H9 (cell line): Measurements from ENCODE around the gene MED23. TPM values are rescaled to one million over a fixed set of nuclear protein-coding genes. Genes with fewer than 3 reads are reported as not detected.

Experiments used
- DNase-seq: peaks from one replicate; pipeline ENCODE4 v3.0.0-alpha.2; 2017
- H2AFZ ChIP-seq: one replicate; pipeline ENCODE4 v1.6.1; 2013; ENCODE audit warnings: mild to moderate bottlenecking, low read length, control low read depth, moderate library complexity
- H2AK5ac ChIP-seq: 2 replicates; pipeline ENCODE4 v1.6.1; 2013; ENCODE audit warnings: low read length, control low read depth, mixed read lengths; ENCODE audit not compliant: insufficient read length
- H2BK120ac ChIP-seq: one replicate; pipeline ENCODE4 v1.6.1; 2013; ENCODE audit warnings: low read depth, mild to moderate bottlenecking, low read length, control low read depth, inconsistent platforms; ENCODE audit not compliant: poor library complexity, severe bottlenecking
- H2BK12ac ChIP-seq: 2 replicates; pipeline ENCODE4 v1.6.1; 2013; ENCODE audit warnings: low read length, control low read depth, mixed read lengths, low read depth; ENCODE audit not compliant: insufficient read length
- H2BK15ac ChIP-seq: 2 replicates; pipeline ENCODE4 v1.6.1; 2013; ENCODE audit warnings: low read depth, low read length, control low read depth
- H2BK20ac ChIP-seq: one replicate; pipeline ENCODE4 v1.6.1; 2013; ENCODE audit warnings: low read depth, mild to moderate bottlenecking, low read length, control low read depth, inconsistent platforms; ENCODE audit not compliant: poor library complexity, severe bottlenecking
- H2BK5ac ChIP-seq: 2 replicates; pipeline ENCODE4 v1.6.1; 2013; ENCODE audit warnings: low read length, control low read depth, mixed read lengths; ENCODE audit not compliant: insufficient read length
- H3K14ac ChIP-seq: 2 replicates; pipeline ENCODE4 v1.6.1; 2013; ENCODE audit warnings: low read length, control low read depth; ENCODE audit not compliant: insufficient read depth
- H3K18ac ChIP-seq: 2 replicates; pipeline ENCODE4 v1.6.1; 2013; ENCODE audit warnings: low read depth, mild to moderate bottlenecking, mixed read lengths, low read length, control low read depth; ENCODE audit not compliant: insufficient read length
- H3K23ac ChIP-seq: 2 replicates; pipeline ENCODE4 v1.6.1; 2013; ENCODE audit warnings: low read length, control low read depth, mixed read lengths, low read depth; ENCODE audit not compliant: insufficient read length
- H3K23me2 ChIP-seq: 2 replicates; pipeline ENCODE4 v1.6.1; 2013; ENCODE audit warnings: low read depth, mild to moderate bottlenecking, mixed read lengths, low read length, control low read depth; ENCODE audit not compliant: insufficient read length, poor library complexity, severe bottlenecking
- H3K27ac ChIP-seq: 2 replicates; pipeline ENCODE4 v1.5.1; 2013; ENCODE audit warnings: low read length, control low read depth, mixed read lengths, low read depth; ENCODE audit not compliant: insufficient read length
- H3K27me3 ChIP-seq: 2 replicates; pipeline ENCODE4 v1.6.1; 2013; ENCODE audit warnings: low read length, control low read depth, inconsistent platforms; ENCODE audit not compliant: insufficient read depth
- H3K4ac ChIP-seq: 2 replicates; pipeline ENCODE4 v1.6.1; 2013; ENCODE audit warnings: low read depth, mild to moderate bottlenecking, control low read depth, inconsistent platforms, low read length, moderate library complexity
- H3K4me1 ChIP-seq: 2 replicates; pipeline ENCODE4 v1.6.1; 2013; ENCODE audit warnings: low read length, control low read depth, inconsistent platforms; ENCODE audit not compliant: insufficient read depth
- H3K4me2 ChIP-seq: 2 replicates; pipeline ENCODE4 v1.6.1; 2013; ENCODE audit warnings: low read length, control low read depth, mixed read lengths; ENCODE audit not compliant: insufficient read length, insufficient read depth
- H3K56ac ChIP-seq: 2 replicates; pipeline ENCODE4 v1.6.1; 2013; ENCODE audit warnings: low read depth, mild to moderate bottlenecking, mixed read lengths, low read length, control low read depth; ENCODE audit not compliant: insufficient read length
- H3K79me1 ChIP-seq: 2 replicates; pipeline ENCODE4 v1.6.1; 2013; ENCODE audit warnings: low read depth, mild to moderate bottlenecking, moderate library complexity, low read length, control low read depth, inconsistent platforms; ENCODE audit not compliant: insufficient read depth, poor library complexity, severe bottlenecking
- H3K79me2 ChIP-seq: 2 replicates; pipeline ENCODE4 v1.6.1; 2013; ENCODE audit warnings: low read length, control low read depth, inconsistent platforms; ENCODE audit not compliant: insufficient read depth
- H3K9ac ChIP-seq: 2 replicates; pipeline ENCODE4 v1.6.1; 2013; ENCODE audit warnings: low read length, control low read depth, mixed read lengths; ENCODE audit not compliant: insufficient read length; ENCODE audit errors: extremely low read depth
- H3K9me3 ChIP-seq: one replicate; pipeline ENCODE4 v1.6.1; 2013; ENCODE audit warnings: low read depth, low read length, inconsistent platforms; ENCODE audit not compliant: control insufficient read depth
- H3T11ph ChIP-seq: one replicate; pipeline ENCODE4 v1.6.1; 2013; ENCODE audit warnings: mild to moderate bottlenecking, low read length, control low read depth, inconsistent platforms
- H4K20me1 ChIP-seq: one replicate; pipeline ENCODE4 v1.6.1; 2013; ENCODE audit not compliant: control insufficient read depth, insufficient read length, insufficient read depth
- H4K5ac ChIP-seq: 2 replicates; pipeline ENCODE4 v1.6.1; 2013; ENCODE audit warnings: low read depth, mild to moderate bottlenecking, mixed read lengths, low read length, control low read depth; ENCODE audit not compliant: insufficient read length
- H4K8ac ChIP-seq: replicated peaks from 2 replicates; pipeline ENCODE4 v1.6.1; 2013; ENCODE audit warnings: low read length, control low read depth, mixed read lengths, low read depth; ENCODE audit not compliant: insufficient read length
- H4K91ac ChIP-seq: 2 replicates; pipeline ENCODE4 v1.6.1; 2013; ENCODE audit warnings: low read depth, mild to moderate bottlenecking, moderate library complexity, mixed read lengths, low read length, control low read depth; ENCODE audit not compliant: insufficient read length
- H3K27ac Mint-ChIP-seq, 3 experiments: 2 replicates in 2 of 3; 3 replicates in 1 of 3; pipeline ENCODE4 v1.8.0; 2020 to 2021; ENCODE audit warnings: mixed read lengths in 3 of 3, mild to moderate bottlenecking in 1 of 3, moderate library complexity in 1 of 3
- H3K27me3 Mint-ChIP-seq: 2 replicates; pipeline ENCODE4 v1.8.0; 2021; ENCODE audit warnings: low read depth, mild to moderate bottlenecking, moderate library complexity, mixed read lengths
- H3K36me3 Mint-ChIP-seq, 3 experiments: 2 replicates in 2 of 3; 3 replicates in 1 of 3; pipeline ENCODE4 v1.8.0; 2020 to 2021; ENCODE audit warnings: low read depth in 3 of 3, mixed read lengths in 3 of 3; ENCODE audit not compliant: insufficient read depth in 1 of 3
- H3K4me1 Mint-ChIP-seq, 2 experiments: 2 replicates each; pipeline ENCODE4 v1.8.0; 2020; ENCODE audit warnings: mixed read lengths in 2 of 2
- H3K4me3 Mint-ChIP-seq, 2 experiments: 2 replicates in 1 of 2; 3 replicates in 1 of 2; pipeline ENCODE4 v1.8.0; 2020 to 2021; ENCODE audit warnings: mild to moderate bottlenecking in 2 of 2, mixed read lengths in 2 of 2, moderate library complexity in 1 of 2
- H3K9me3 Mint-ChIP-seq, 2 experiments: 2 replicates in 1 of 2; 3 replicates in 1 of 2; pipeline ENCODE4 v1.8.0; 2020; ENCODE audit warnings: mild to moderate bottlenecking in 2 of 2, mixed read lengths in 2 of 2, moderate library complexity in 1 of 2
- CTCF ChIP-seq: fragments of 200-600 bp; sonication (generic); conservative IDR thresholded peaks from 3 replicates; pipeline ENCODE4 v1.8.0; 2021; ENCODE audit warnings: antibody characterized with exemption, mild to moderate bottlenecking
- WGBS: extraction: QIAGEN DNeasy Blood & Tissue Kit; methylation state at CpG from one replicate; pipeline ENCODE4 v1.1.7; 2013; ENCODE audit warnings: missing lambda C conversion rate, low lambda C conversion rate, mixed read lengths; ENCODE audit not compliant: insufficient read length; ENCODE audit errors: extremely low coverage; 5-methylcytosine and 5-hydroxymethylcytosine counted together
- total RNA-seq: library from RNA; stranded (reverse); gene quantifications from 2 replicates; pipeline ENCODE4 v1.2.1, GENCODE V29; 2021

MED23 gene
- total RNA-seq, 1 experiment from 2014 or later = 16.2 TPM

GRCh38 chr6:131652472-131652871 is 24.4 kb upstream of the MED23 start:
- H3K18ac ChIP-seq = no peak overlapping the region
- no peak overlapping the region for H2BK20ac ChIP-seq
- no peak overlapping the region for H3K4me2 ChIP-seq
- no CpG with 5 or more reads among the region's 5 CpGs for WGBS
- H2BK15ac ChIP-seq = no peak overlapping the region
- H3K27me3 ChIP-seq = no peaks in the 10 kb centered on the region
- no peaks in the 10 kb centered on the region for H3K4me1 ChIP-seq
- Mint-ChIP-seq H3K4me1 (no peaks in the 10 kb centered on the region), H3K27me3 (peaks cover 6% of the 10 kb centered on the region), H3K36me3 (no peaks in the 10 kb centered on the region), H3K27ac (no peak overlapping the region), H3K4me3 (no peak overlapping the region), H3K9me3 (no peaks in the 10 kb centered on the region)
- H2BK120ac ChIP-seq = no peak overlapping the region
- H2AFZ ChIP-seq = no peak overlapping the region
- no peak overlapping the region for H2BK12ac ChIP-seq
- no peak for TF ChIP-seq CTCF
- H3K79me1 ChIP-seq = no peaks in the 10 kb centered on the region
- H3K14ac ChIP-seq = no peak overlapping the region
- H3K79me2 ChIP-seq = no peaks in the 10 kb centered on the region
- H3K9ac ChIP-seq = no peak overlapping the region
- H4K20me1 ChIP-seq = no peaks in the 10 kb centered on the region
- H3K23me2 ChIP-seq = no peaks in the 10 kb centered on the region
- no peak overlapping the region for H4K91ac ChIP-seq
- H3K9me3 ChIP-seq = no peaks in the 10 kb centered on the region
- no peak overlapping the region for H3K23ac ChIP-seq
- no peak overlapping the region for H3T11ph ChIP-seq
- no peak for DNase-seq
- H4K8ac ChIP-seq = no peak overlapping the region
- no peak overlapping the region for H4K5ac ChIP-seq
- no peak overlapping the region for H2AK5ac ChIP-seq
- H3K56ac ChIP-seq = no peak overlapping the region
- H3K27ac ChIP-seq = no peak overlapping the region
- no peak overlapping the region for H3K4ac ChIP-seq
- H2BK5ac ChIP-seq = no peak overlapping the region
